MCF 10A (cell line): ENCODE measurements around the gene EEF1B2. TPM values are rescaled to one million over a fixed set of nuclear protein-coding genes. Genes with fewer than 3 reads are reported as not detected.
"Not testable (repeated sequence)": the region's sequence is repeated elsewhere in the genome, so short reads cannot be mapped to it uniquely, and the experiment has no call there.

Experiments used
- BruUV-seq: library from RNA; stranded (reverse); fragments of 400-500 nt; replicated peaks from 2 replicates; lab custom pipeline; 2021; lab: Mats Ljungman, UMichigan
- CTCF ChIA-PET: fragments of 300-600 bp; sonication (Branson Sonifier 250); formaldehyde crosslinking; extraction: SDS; loops from one replicate; lab custom pipeline; 2021; ENCODE audit warnings: antibody characterized with exemption, inconsistent platforms; lab: Yijun Ruan, JAX
- POLR2A ChIA-PET: fragments of 300-600, 350-650 bp; sonication (Branson Sonifier 250); formaldehyde crosslinking; extraction: SDS; loops from one replicate; lab custom pipeline; 2020; ENCODE audit warnings: antibody characterized with exemption, inconsistent platforms; lab: Yijun Ruan, JAX
- DNase-seq: peaks from one replicate; pipeline ENCODE4 v3.0.0-alpha.2; 2018; ENCODE audit not compliant: unreplicated experiment
- H3K27ac Mint-ChIP-seq: one replicate; pipeline ENCODE4 v1.8.0; 2022; ENCODE audit warnings: mild to moderate bottlenecking, low read depth, mixed read lengths; ENCODE audit not compliant: unreplicated experiment
- H3K27me3 Mint-ChIP-seq: one replicate; pipeline ENCODE4 v1.8.0; 2022; ENCODE audit warnings: mixed read lengths; ENCODE audit not compliant: insufficient read depth, unreplicated experiment
- H3K36me3 Mint-ChIP-seq: one replicate; pipeline ENCODE4 v1.8.0; 2022; ENCODE audit warnings: mild to moderate bottlenecking, moderate library complexity, mixed read lengths; ENCODE audit not compliant: insufficient read depth, unreplicated experiment
- H3K4me1 Mint-ChIP-seq: one replicate; pipeline ENCODE4 v1.8.0; 2022; ENCODE audit warnings: mixed read lengths; ENCODE audit not compliant: insufficient read depth, unreplicated experiment
- H3K4me3 Mint-ChIP-seq: one replicate; pipeline ENCODE4 v1.8.0; 2022; ENCODE audit warnings: mild to moderate bottlenecking, moderate library complexity, mixed read lengths; ENCODE audit not compliant: unreplicated experiment
- H3K9me3 Mint-ChIP-seq: one replicate; pipeline ENCODE4 v1.8.0; 2022; ENCODE audit warnings: mixed read lengths; ENCODE audit not compliant: unreplicated experiment
- CTCF ChIP-seq: fragments of 200-600 bp; IDR thresholded peaks from one replicate; pipeline ENCODE4 v1.8.0; 2022; ENCODE audit warnings: antibody characterized with exemption, mild to moderate bottlenecking; ENCODE audit not compliant: unreplicated experiment
- intact Hi-C: fragments of 100-400 bp; cut with micrococcal nuclease; formaldehyde crosslinking; loops from 2 replicates; pipeline ENCODE4 v1.14.1; 2022
- total RNA-seq: library from RNA; stranded (reverse); gene quantifications from 2 replicates; pipeline ENCODE4 v1.2.3, GENCODE V29; 2022

Gene EEF1B2
- total RNA-seq, 1 experiment from 2014 or later: 1,110 TPM

GRCh38 chr2:206149330-206149729 lies 10.4 kb upstream of the EEF1B2 start:
- DNase-seq: no peak
- Mint-ChIP-seq H3K4me1 (peaks cover 5% of the 10 kb centered on the region), H3K9me3 (no peaks in the 10 kb centered on the region), H3K36me3 (peaks cover 90% of the 10 kb centered on the region), H3K27ac (no peak overlapping the region), H3K27me3 (no peaks in the 10 kb centered on the region), H3K4me3 (no peak overlapping the region)
- ChIA-PET POLR2A (interaction anchor here (0.5 kb wide), 1 partner anchor 71 kb away, joined by 3 read pairs; no protein-coding TSS in a partner anchor), CTCF (no interaction called here)
- no peak for TF ChIP-seq CTCF
- intact Hi-C loops: no loop called here
- no TSS peak for BruUV-seq

GRCh38 chr2:206150168-206150567 lies 9.5 kb upstream of the EEF1B2 start:
- no peak for DNase-seq
- no peak for TF ChIP-seq CTCF
- H3K4me3 Mint-ChIP-seq: no peak overlapping the region
- no TSS peak for BruUV-seq
- peaks cover 90% of the 10 kb centered on the region for H3K36me3 Mint-ChIP-seq
- H3K9me3 Mint-ChIP-seq: no peaks in the 10 kb centered on the region
- POLR2A ChIA-PET: interaction anchor here (0.7 kb wide), 1 partner anchor 10 kb away, joined by 4 read pairs; no protein-coding TSS in a partner anchor
- peaks cover 5% of the 10 kb centered on the region for H3K4me1 Mint-ChIP-seq
- CTCF ChIA-PET: no interaction called here
- H3K27me3 Mint-ChIP-seq: no peaks in the 10 kb centered on the region
- peak overlapping the region; percentile 68 for H3K27ac Mint-ChIP-seq
- intact Hi-C loops: loop anchor here (10.0 kb wide), 1 partner anchor 145 kb away; no protein-coding TSS in a partner anchor

GRCh38 chr2:206150631-206151030 lies 9.1 kb upstream of the EEF1B2 start:
- intact Hi-C loops: loop anchor here (10.0 kb wide), 1 partner anchor 146 kb away; no protein-coding TSS in a partner anchor

GRCh38 chr2:206154197-206154596 lies 5.5 kb upstream of the EEF1B2 start:
- TF ChIP-seq CTCF: peak; percentile 8
- Mint-ChIP-seq H3K27ac (no peak overlapping the region), H3K9me3 (no peaks in the 10 kb centered on the region), H3K4me3 (no peak overlapping the region), H3K36me3 (peaks cover 64% of the 10 kb centered on the region), H3K27me3 (no peaks in the 10 kb centered on the region), H3K4me1 (peaks cover 15% of the 10 kb centered on the region)
- DNase-seq: peak; percentile 38
- intact Hi-C loops: loop anchor here (10.0 kb wide), 1 partner anchor 149 kb away; no protein-coding TSS in a partner anchor
- CTCF ChIA-PET: interaction anchor here (0.6 to 1.2 kb wide), 4 partner anchors 49 to 507 kb away, joined by 3 read pairs; no protein-coding TSS in a partner anchor
- BruUV-seq: no TSS peak
- POLR2A ChIA-PET: no interaction called here

More at GRCh38 chr2:206150631-206151030, 9.1 kb upstream of the EEF1B2 start:
- no peaks in the 10 kb centered on the region for H3K27me3 Mint-ChIP-seq
- CTCF ChIA-PET: interaction anchor here (0.6 kb wide), 1 partner anchor 24 kb away, joined by 3 read pairs; no protein-coding TSS in a partner anchor
- H3K4me1 Mint-ChIP-seq: peaks cover 5% of the 10 kb centered on the region
- H3K4me3 Mint-ChIP-seq: no peak overlapping the region
- no peak for TF ChIP-seq CTCF
- TSS peak; percentile 5 for BruUV-seq
- POLR2A ChIA-PET: interaction anchor here (0.7 kb wide), 1 partner anchor 10 kb away, joined by 4 read pairs; no protein-coding TSS in a partner anchor
- peaks cover 90% of the 10 kb centered on the region for H3K36me3 Mint-ChIP-seq
- peak overlapping the region; percentile 68 for H3K27ac Mint-ChIP-seq
- no peak for DNase-seq
- no peaks in the 10 kb centered on the region for H3K9me3 Mint-ChIP-seq

GRCh38 chr2:206157014-206157413 lies 2.7 kb upstream of the EEF1B2 start:
- intact Hi-C loops: loop anchor here (10.0 kb wide), 1 partner anchor 152 kb away; no protein-coding TSS in a partner anchor
- peak overlapping the region; percentile 80 for H3K4me3 Mint-ChIP-seq
- H3K4me1 Mint-ChIP-seq: peaks cover 21% of the 10 kb centered on the region
- POLR2A ChIA-PET: interaction anchor here (1.0 to 1.4 kb wide), 4 partner anchors 11 to 71 kb away, joined by 4 to 5 read pairs (median 5); partner anchors contain the start of gene INO80D
- not testable (repeated sequence) for BruUV-seq, H3K9me3 Mint-ChIP-seq, H3K27ac Mint-ChIP-seq, H3K27me3 Mint-ChIP-seq
- CTCF ChIA-PET: interaction anchor here (0.5 kb wide), 1 partner anchor 148 kb away, joined by 3 read pairs; no protein-coding TSS in a partner anchor
- peak; percentile 52 for DNase-seq
- H3K36me3 Mint-ChIP-seq: peaks cover 64% of the 10 kb centered on the region
